ENCODE results near the gene TAGLN2. TPM values are rescaled to one million over a fixed set of nuclear protein-coding genes. Genes with fewer than 3 reads are reported as not detected.

TAGLN2 gene
- total RNA-seq, 4 donors from 2014 or later: 104 to 170 (median 151) TPM

DNA sequence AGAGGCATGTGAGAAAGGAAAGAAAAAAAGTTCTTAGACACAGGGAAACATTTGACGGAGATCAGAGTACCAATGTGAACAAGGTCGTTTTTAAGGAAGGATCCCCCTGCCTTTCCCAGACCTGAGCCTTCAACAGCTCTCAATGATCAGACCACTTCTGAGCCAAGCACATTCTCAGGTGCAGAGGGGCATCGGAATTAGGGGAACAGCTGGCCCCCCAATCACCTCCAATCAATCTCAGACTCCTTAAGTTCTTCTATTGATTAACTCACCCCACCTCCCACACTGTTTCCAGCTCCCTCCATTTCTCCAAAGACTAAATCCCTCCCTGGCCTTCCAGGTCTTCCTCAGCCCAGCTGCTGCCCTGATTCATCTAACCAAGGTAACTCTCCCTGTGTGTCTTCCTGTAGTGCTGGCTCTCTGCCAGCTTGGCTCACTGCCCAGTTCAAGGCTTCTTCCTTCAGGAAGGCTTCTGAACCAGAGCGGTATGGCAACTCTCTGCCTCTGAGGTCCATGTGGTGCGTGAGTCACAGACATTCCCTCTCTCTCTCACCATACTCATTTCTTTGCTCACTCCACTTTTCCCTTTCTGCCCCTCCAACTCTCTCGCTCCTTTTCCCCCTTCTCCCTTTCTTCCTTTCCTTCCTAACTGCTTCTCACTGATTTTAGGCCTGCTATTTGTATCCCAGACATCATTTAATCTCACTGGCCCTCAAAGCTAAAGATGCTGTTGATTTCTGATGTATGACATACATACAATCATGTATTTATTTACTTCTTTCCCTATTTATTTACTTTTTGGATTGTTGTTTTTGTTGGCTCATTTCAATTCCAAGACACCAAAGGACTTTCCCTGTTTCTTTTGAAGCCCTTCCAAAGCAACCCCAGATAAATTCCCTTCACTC, 43.4 kb downstream of the TAGLN2 start:
- Histone ChIP-seq H3K27ac (no peak overlapping the region), H3K4me3 (replicated peaks in 1 of 3) (no peak overlapping the region), H3K27me3 (no peaks in the 10 kb centered on the region), H3K9me3 (no peaks in the 10 kb centered on the region), H3K36me3 (no peaks in the 10 kb centered on the region), H3K4me1 (peaks cover 0 to 4% of the 10 kb centered on the region in 2 donors)
- TF ChIP-seq POLR2A (IDR thresholded peaks at IDR 0.05): no peak
- TF ChIP-seq, protein P1, sequence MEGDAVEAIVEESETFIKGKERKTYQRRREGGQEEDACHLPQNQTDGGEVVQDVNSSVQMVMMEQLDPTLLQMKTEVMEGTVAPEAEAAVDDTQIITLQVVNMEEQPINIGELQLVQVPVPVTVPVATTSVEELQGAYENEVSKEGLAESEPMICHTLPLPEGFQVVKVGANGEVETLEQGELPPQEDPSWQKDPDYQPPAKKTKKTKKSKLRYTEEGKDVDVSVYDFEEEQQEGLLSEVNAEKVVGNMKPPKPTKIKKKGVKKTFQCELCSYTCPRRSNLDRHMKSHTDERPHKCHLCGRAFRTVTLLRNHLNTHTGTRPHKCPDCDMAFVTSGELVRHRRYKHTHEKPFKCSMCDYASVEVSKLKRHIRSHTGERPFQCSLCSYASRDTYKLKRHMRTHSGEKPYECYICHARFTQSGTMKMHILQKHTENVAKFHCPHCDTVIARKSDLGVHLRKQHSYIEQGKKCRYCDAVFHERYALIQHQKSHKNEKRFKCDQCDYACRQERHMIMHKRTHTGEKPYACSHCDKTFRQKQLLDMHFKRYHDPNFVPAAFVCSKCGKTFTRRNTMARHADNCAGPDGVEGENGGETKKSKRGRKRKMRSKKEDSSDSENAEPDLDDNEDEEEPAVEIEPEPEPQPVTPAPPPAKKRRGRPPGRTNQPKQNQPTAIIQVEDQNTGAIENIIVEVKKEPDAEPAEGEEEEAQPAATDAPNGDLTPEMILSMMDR (IDR thresholded peaks at IDR 0.05): no peak
- 45 to 51% methylated on average over 6 of the region's 6 CpGs for WGBS, 2 donors
- DNase-seq: peak; percentile 93 to 94
- intact Hi-C loops (cut with DNase I): no loop called here

DNA sequence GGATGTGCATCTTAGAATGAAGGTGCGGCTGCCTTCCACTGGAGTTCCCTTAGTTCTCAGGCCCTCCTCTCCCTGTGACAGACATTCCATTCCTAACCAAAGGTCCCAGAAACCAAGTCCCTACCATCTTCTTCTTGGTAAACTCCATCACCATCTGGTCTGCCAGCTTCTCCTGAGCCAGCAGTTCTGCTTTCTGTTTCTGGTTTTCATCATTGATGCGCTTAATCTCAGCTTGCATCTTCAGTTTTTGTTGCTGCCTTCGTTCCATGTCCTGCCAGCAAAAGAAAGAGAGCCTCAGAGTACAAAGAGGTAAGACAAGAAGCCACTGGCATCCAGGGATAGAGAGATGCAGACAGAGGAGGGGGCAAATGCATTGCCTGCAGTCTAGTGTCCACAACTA, 44.9 kb downstream of the TAGLN2 start:
- no peak for DNase-seq
- 90 to 95% methylated on average over 3 of the region's 3 CpGs for WGBS, 2 donors
- Histone ChIP-seq H3K4me1 (peaks cover 0 to 4% of the 10 kb centered on the region in 2 donors), H3K4me3 (replicated peaks in 1 of 3) (no peak overlapping the region), H3K27ac (no peak overlapping the region), H3K9me3 (no peaks in the 10 kb centered on the region), H3K27me3 (no peaks in the 10 kb centered on the region), H3K36me3 (no peaks in the 10 kb centered on the region)
- TF ChIP-seq POLR2A (IDR thresholded peaks at IDR 0.05): no peak
- TF ChIP-seq, protein P1 (IDR thresholded peaks at IDR 0.05): no peak
- intact Hi-C loops (cut with DNase I): no loop called here

DNA sequence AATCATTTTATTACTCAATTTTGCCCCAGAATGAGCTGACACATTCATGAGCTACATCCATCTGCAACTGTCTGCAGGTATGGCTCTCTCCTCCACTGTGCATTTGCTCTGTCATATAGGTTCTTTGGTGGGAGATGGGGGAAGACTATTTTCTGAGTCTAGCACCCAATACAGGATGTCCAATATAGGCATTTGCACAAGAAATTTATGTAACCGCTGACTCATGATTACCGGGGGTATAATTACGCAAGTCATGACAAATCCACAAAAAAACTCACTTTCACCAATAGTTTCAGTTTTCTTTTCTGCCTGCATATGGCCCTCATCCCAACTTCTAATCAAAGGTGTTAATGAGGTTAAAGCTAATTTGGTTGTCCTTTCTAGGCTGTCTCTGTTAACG, 45.3 kb downstream of the TAGLN2 start:
- 86 to 96% methylated on average over 4 of the region's 4 CpGs for WGBS, 2 donors
- DNase-seq: no peak
- intact Hi-C loops (cut with DNase I): no loop called here

DNA sequence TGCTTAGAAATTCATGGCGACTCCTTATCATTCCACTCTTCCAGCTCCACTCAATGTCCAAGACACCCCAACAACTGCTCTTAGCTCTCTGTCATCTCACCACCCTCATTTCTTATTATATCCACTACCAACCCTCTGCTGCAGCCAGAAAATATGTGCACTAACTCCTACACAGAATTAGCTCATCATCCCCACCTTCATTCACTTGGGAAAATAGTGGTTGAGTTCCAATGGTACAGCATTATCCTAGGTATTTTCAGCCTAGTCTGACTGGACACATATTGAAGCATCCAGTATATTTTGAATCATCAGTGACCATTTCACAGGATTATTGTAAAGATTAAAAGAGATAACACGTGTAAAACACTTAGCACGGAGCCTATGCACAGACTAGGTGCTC, 46.2 kb downstream of the TAGLN2 start:
- no peak overlapping the region for H3K4me3 ChIP-seq (replicated peaks in 1 of 3)
- intact Hi-C loops (cut with DNase I): no loop called here
- TF ChIP-seq POLR2A (IDR thresholded peaks at IDR 0.05): no peak
- TF ChIP-seq, protein P1 (IDR thresholded peaks at IDR 0.05): no peak
- no peaks in the 10 kb centered on the region for H3K36me3 ChIP-seq
- DNase-seq: no peak
- H3K27ac ChIP-seq: no peak overlapping the region
- H3K4me1 ChIP-seq: peaks cover 0 to 4% of the 10 kb centered on the region in 2 donors
- H3K27me3 ChIP-seq: no peaks in the 10 kb centered on the region
- WGBS, 2 donors: 91 to 93% methylated on average over 3 of the region's 3 CpGs
- no peaks in the 10 kb centered on the region for H3K9me3 ChIP-seq

More for the DNA sequence above, 45.3 kb downstream of the TAGLN2 start:
- H3K9me3 ChIP-seq: no peaks in the 10 kb centered on the region
- H3K4me1 ChIP-seq: peaks cover 0 to 4% of the 10 kb centered on the region in 2 donors
- H3K36me3 ChIP-seq: no peaks in the 10 kb centered on the region
- H3K4me3 ChIP-seq (replicated peaks in 1 of 3): no peak overlapping the region
- TF ChIP-seq POLR2A (IDR thresholded peaks at IDR 0.05): no peak
- TF ChIP-seq, protein P1 (IDR thresholded peaks at IDR 0.05): no peak
- no peak overlapping the region for H3K27ac ChIP-seq
- no peaks in the 10 kb centered on the region for H3K27me3 ChIP-seq
